IMR-90 (cell line): ENCODE measurements around the gene C16orf87. TPM values are rescaled to one million over a fixed set of nuclear protein-coding genes. Genes with fewer than 3 reads are reported as not detected.

ENCODE experiments used
- ATAC-seq: fragments of 200-7000 bp; cut with Tn5 transposase; 2 replicates; pipeline ENCODE4 v1.9.1; 2020; ENCODE audit warnings: low read depth, mild to moderate bottlenecking, moderate library complexity
- BruUV-seq: library from RNA; stranded (reverse); fragments of 400-500 nt; replicated peaks from 2 replicates; lab custom pipeline; 2021; lab: Mats Ljungman, UMichigan
- CTCF ChIA-PET: fragments of 300-600 bp; formaldehyde crosslinking; extraction: SDS; loops from one replicate; lab custom pipeline; 2021; ENCODE audit warnings: antibody characterized with exemption; lab: Yijun Ruan, JAX
- POLR2A ChIA-PET: fragments of 300-600 bp; sonication (Branson Sonifier 250); formaldehyde crosslinking; loops from one replicate; lab custom pipeline; 2022; ENCODE audit warnings: antibody characterized with exemption; ENCODE audit not compliant: unreplicated experiment; lab: Charles Lee
- DNase-seq: peaks from one replicate; pipeline ENCODE4 v3.0.0; 2013
- H2AFZ ChIP-seq: replicated peaks from 2 replicates; pipeline ENCODE3; 2013; ENCODE audit warnings: low read length, mild to moderate bottlenecking; ENCODE audit not compliant: poor library complexity
- H2AK5ac ChIP-seq: 2 replicates; pipeline ENCODE4 v1.6.1; 2013; ENCODE audit warnings: low read depth, low read length, inconsistent platforms
- H2AK9ac ChIP-seq: replicated peaks from 2 replicates; pipeline ENCODE3; 2013; ENCODE audit warnings: mild to moderate bottlenecking, low read depth, low read length, moderate library complexity; ENCODE audit not compliant: poor library complexity
- H2BK120ac ChIP-seq: 2 replicates; pipeline ENCODE4 v1.6.1; 2013; ENCODE audit warnings: low read depth, low read length, inconsistent platforms
- H2BK15ac ChIP-seq: 3 replicates; pipeline ENCODE4 v1.6.1; 2013; ENCODE audit warnings: low read depth, low read length, inconsistent platforms
- H2BK20ac ChIP-seq: 2 replicates; pipeline ENCODE4 v1.6.1; 2013; ENCODE audit warnings: low read depth, mild to moderate bottlenecking, inconsistent platforms, low read length, moderate library complexity
- H2BK5ac ChIP-seq: 2 replicates; pipeline ENCODE4 v1.6.1; 2013; ENCODE audit warnings: mild to moderate bottlenecking, low read depth, low read length, inconsistent platforms; ENCODE audit not compliant: poor library complexity, severe bottlenecking
- H3K14ac ChIP-seq: replicated peaks from 2 replicates; pipeline ENCODE4 v1.6.1; 2013; ENCODE audit warnings: low read depth, low read length, inconsistent platforms
- H3K18ac ChIP-seq: 2 replicates; pipeline ENCODE4 v1.6.1; 2013; ENCODE audit warnings: low read depth, low read length, control low read depth
- H3K23ac ChIP-seq: 2 replicates; pipeline ENCODE4 v1.6.1; 2013; ENCODE audit warnings: low read depth, low read length, inconsistent platforms
- H3K27ac ChIP-seq: 2 replicates; pipeline ENCODE4 v1.5.1; 2013; ENCODE audit warnings: mild to moderate bottlenecking, control low read depth, low read length; ENCODE audit not compliant: insufficient read depth
- H3K27me3 ChIP-seq: 2 replicates; pipeline ENCODE4 v1.6.1; 2013; ENCODE audit warnings: low read length; ENCODE audit not compliant: control insufficient read depth, insufficient read depth
- H3K36me3 ChIP-seq: 2 replicates; pipeline ENCODE4 v1.6.1; 2013; ENCODE audit warnings: low read length, mixed read lengths; ENCODE audit not compliant: control insufficient read depth, insufficient read depth
- H3K4ac ChIP-seq: 2 replicates; pipeline ENCODE4 v1.6.1; 2013; ENCODE audit warnings: low read depth, low read length, inconsistent platforms
- H3K4me1 ChIP-seq: 2 replicates; pipeline ENCODE4 v1.6.1; 2013; ENCODE audit warnings: low read length, mixed read lengths; ENCODE audit not compliant: control insufficient read depth, insufficient read depth
- H3K4me2 ChIP-seq: 2 replicates; pipeline ENCODE4 v1.6.1; 2013; ENCODE audit warnings: low read depth, mild to moderate bottlenecking, control low read depth, low read length, moderate library complexity
- H3K4me3 ChIP-seq: 2 replicates; pipeline ENCODE4 v1.5.1; 2013; ENCODE audit warnings: low read depth, mild to moderate bottlenecking, control low read depth, low read length, moderate library complexity; ENCODE audit not compliant: insufficient read depth
- H3K56ac ChIP-seq: 2 replicates; pipeline ENCODE4 v1.6.1; 2013; ENCODE audit warnings: low read length, inconsistent platforms; ENCODE audit not compliant: insufficient read depth; ENCODE audit errors: extremely low read depth
- H3K79me1 ChIP-seq, 2 experiments: 2 replicates each; pipeline ENCODE4 v1.6.1; 2013; ENCODE audit warnings: low read length in 2 of 2, inconsistent platforms in 1 of 2, low read depth in 1 of 2
- H3K9ac ChIP-seq: 2 replicates; pipeline ENCODE4 v1.6.1; 2013; ENCODE audit warnings: low read depth, low read length, control low read depth
- H3K9me1 ChIP-seq: 2 replicates; pipeline ENCODE4 v1.6.1; 2013; ENCODE audit warnings: low read length, inconsistent platforms; ENCODE audit not compliant: insufficient read depth
- H3K9me3 ChIP-seq: 2 replicates; pipeline ENCODE4 v1.6.1; 2013; ENCODE audit warnings: low read length; ENCODE audit not compliant: control insufficient read depth, insufficient read depth
- H4K20me1 ChIP-seq: 2 replicates; pipeline ENCODE4 v1.6.1; 2013; ENCODE audit warnings: low read length, inconsistent platforms; ENCODE audit not compliant: insufficient read depth
- H4K5ac ChIP-seq: 2 replicates; pipeline ENCODE4 v1.6.1; 2013; ENCODE audit warnings: mild to moderate bottlenecking, low read depth, low read length, control low read depth
- H4K8ac ChIP-seq, 2 experiments: 2 replicates each; pipeline ENCODE4 v1.6.1; 2013; ENCODE audit warnings: low read depth in 2 of 2, low read length in 2 of 2, control low read depth in 1 of 2, inconsistent platforms in 1 of 2
- H4K91ac ChIP-seq: 2 replicates; pipeline ENCODE4 v1.6.1; 2013; ENCODE audit warnings: low read depth, low read length, inconsistent platforms; ENCODE audit not compliant: insufficient read depth
- BHLHE40 ChIP-seq: fragments of 150-350 bp; IDR thresholded peaks from 2 replicates; pipeline ENCODE4 v1.6.1; 2016; ENCODE audit warnings: mild to moderate bottlenecking, low read depth, low read length
- CEBPB ChIP-seq: IDR thresholded peaks from 2 replicates; pipeline ENCODE4 v1.6.1; 2012; ENCODE audit warnings: low read depth, low read length, improper control_type of control experiment
- NFE2L2 ChIP-seq: fragments of 150-350 bp; IDR thresholded peaks from 2 replicates; pipeline ENCODE4 v1.6.1; 2016; ENCODE audit warnings: low read depth, mild to moderate bottlenecking, low read length
- WGBS, 2 experiments: methylation state at CpG; one replicate each; pipeline versions ENCODE4 v1.1.5 to v1.1.7; 2013; ENCODE audit warnings: missing lambda C conversion rate in 2 of 2; ENCODE audit not compliant: insufficient read length in 1 of 2; ENCODE audit errors: extremely low coverage in 2 of 2; 5-methylcytosine and 5-hydroxymethylcytosine counted together
- dilution Hi-C: fragments of 300-500 bp; cut with HindIII; formaldehyde crosslinking; loops from one replicate; pipeline ENCODE4 v1.14.3; 2018; ENCODE audit warnings: low sequenced_read_pairs; ENCODE audit not compliant: unreplicated experiment
- in situ Hi-C: fragments of 300-500 bp; cut with MboI; formaldehyde crosslinking; loops from 3 replicates; pipeline ENCODE4 v1.14.3; 2019; ENCODE audit warnings: low sequenced_read_pairs, inconsistent platforms, mixed read lengths
- intact Hi-C: fragments of 100-400 bp; cut with micrococcal nuclease; formaldehyde crosslinking; loops from 2 replicates; pipeline ENCODE4 v1.10.0; 2022
- polyA plus RNA-seq, 3 experiments: library from polyadenylated mRNA; depleted of rRNA; stranded (reverse); fragments of >200 nt; gene quantifications; 2 replicates each; pipeline ENCODE4 v1.2.3, GENCODE V29; 2012; ENCODE audit warnings: low replicate concordance in 1 of 3
- total RNA-seq: library from RNA; depleted of rRNA; stranded (reverse); fragments of >200 nt; gene quantifications from 2 replicates; pipeline ENCODE4 v1.2.3, GENCODE V29; 2012
- TF ChIP-seq, protein P1 (sequence below): conservative IDR thresholded peaks from 2 replicates; pipeline ENCODE4 v1.5.1; 2012; ENCODE audit warnings: mild to moderate bottlenecking, low read depth, low read length, improper control_type of control experiment

The C16orf87 gene
- total and polyA plus RNA-seq, 2 of the 4 experiments (the other 2 are of a cell fraction), result 6.3 to 8.1 TPM

- in situ Hi-C loops, result no loop called here
- Histone ChIP-seq H3K4ac (no peak overlapping the region), H3K4me3 (no peak overlapping the region), H3K4me1 (no peaks in the 10 kb centered on the region), H3K9me1 (peaks cover 3% of the 10 kb centered on the region; the same call in 1 of the 2 replicates), H3K4me2 (no peak overlapping the region), H3K79me1 (peaks cover 15 to 16% of the 10 kb centered on the region in 2 experiments), H4K8ac (no peak overlapping the region), H3K36me3 (peaks cover 11% of the 10 kb centered on the region), H4K5ac (no peak overlapping the region), H2AFZ (no peak overlapping the region), H3K9ac (no peak overlapping the region), H2AK9ac (no peak overlapping the region), H2BK20ac (no peak overlapping the region), H3K23ac (no peak overlapping the region), H3K9me3 (peaks cover 2% of the 10 kb centered on the region; the same call in 1 of the 2 replicates), H2BK15ac (no peak overlapping the region), H3K18ac (no peak overlapping the region), H2BK5ac (no peak overlapping the region), H4K20me1 (peaks cover 6% of the 10 kb centered on the region; the same call in 1 of the 2 replicates), H3K27ac (no peak overlapping the region), H3K56ac (no peak overlapping the region), H2AK5ac (no peak overlapping the region), H3K27me3 (no peaks in the 10 kb centered on the region), H3K14ac (no peak overlapping the region), H4K91ac (no peak overlapping the region), H2BK120ac (no peak overlapping the region)
- ATAC-seq (no peak), DNase-seq (no peak)
- CTCF ChIA-PET, result no interaction called here
- TF ChIP-seq CEBPB (no peak), BHLHE40 (no peak), NFE2L2 (no peak)
- TF ChIP-seq, protein P1, sequence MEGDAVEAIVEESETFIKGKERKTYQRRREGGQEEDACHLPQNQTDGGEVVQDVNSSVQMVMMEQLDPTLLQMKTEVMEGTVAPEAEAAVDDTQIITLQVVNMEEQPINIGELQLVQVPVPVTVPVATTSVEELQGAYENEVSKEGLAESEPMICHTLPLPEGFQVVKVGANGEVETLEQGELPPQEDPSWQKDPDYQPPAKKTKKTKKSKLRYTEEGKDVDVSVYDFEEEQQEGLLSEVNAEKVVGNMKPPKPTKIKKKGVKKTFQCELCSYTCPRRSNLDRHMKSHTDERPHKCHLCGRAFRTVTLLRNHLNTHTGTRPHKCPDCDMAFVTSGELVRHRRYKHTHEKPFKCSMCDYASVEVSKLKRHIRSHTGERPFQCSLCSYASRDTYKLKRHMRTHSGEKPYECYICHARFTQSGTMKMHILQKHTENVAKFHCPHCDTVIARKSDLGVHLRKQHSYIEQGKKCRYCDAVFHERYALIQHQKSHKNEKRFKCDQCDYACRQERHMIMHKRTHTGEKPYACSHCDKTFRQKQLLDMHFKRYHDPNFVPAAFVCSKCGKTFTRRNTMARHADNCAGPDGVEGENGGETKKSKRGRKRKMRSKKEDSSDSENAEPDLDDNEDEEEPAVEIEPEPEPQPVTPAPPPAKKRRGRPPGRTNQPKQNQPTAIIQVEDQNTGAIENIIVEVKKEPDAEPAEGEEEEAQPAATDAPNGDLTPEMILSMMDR, result no peak
- no TSS peak for BruUV-seq
- dilution Hi-C loops, result no loop called here
- POLR2A ChIA-PET, result no interaction called here
- intact Hi-C loops, result no loop called here
- no CpG with 5 or more reads among the region's 1 CpG for WGBS, 2 experiments
Measured at GRCh38 chr16:46796764-46797269, 34.2 kb downstream of the C16orf87 start.
